GDM1 (cell line): ENCODE measurements around the gene PKNOX2.

Experiments
- DNase-seq: peaks from one replicate; lab custom pipeline; 2025; lab: John Stamatoyannopoulos, UW

PKNOX2 gene

GRCh38 chr11:125445731-125446130 lies 281.2 kb downstream of the PKNOX2 start:
- DNase-seq: no peak

- no peak for DNase-seq
Measured at GRCh38 chr11:125446279-125446678, 281.7 kb downstream of the PKNOX2 start.

GRCh38 chr11:125447721-125448120 lies 283.2 kb downstream of the PKNOX2 start:
- DNase-seq: no peak

- no peak for DNase-seq
Measured at GRCh38 chr11:125448136-125448535, 283.6 kb downstream of the PKNOX2 start.

GRCh38 chr11:125449565-125449964 lies 285.0 kb downstream of the PKNOX2 start:
- no peak for DNase-seq

GRCh38 chr11:125451400-125452124 lies 287.0 kb downstream of the PKNOX2 start:
- DNase-seq: no peak

- DNase-seq: no peak
Measured at GRCh38 chr11:125452125-125452470, 287.5 kb downstream of the PKNOX2 start.

GRCh38 chr11:125454047-125454446 lies 289.5 kb downstream of the PKNOX2 start:
- no peak for DNase-seq

- no peak for DNase-seq
Measured at GRCh38 chr11:125455851-125456250, 291.3 kb downstream of the PKNOX2 start.

- DNase-seq: no peak
Measured at GRCh38 chr11:125457814-125458343, 293.3 kb downstream of the PKNOX2 start.

GRCh38 chr11:125460275-125460674 lies 295.7 kb downstream of the PKNOX2 start:
- DNase-seq: no peak

- DNase-seq: no peak
Measured at GRCh38 chr11:125463590-125464269, 299.2 kb downstream of the PKNOX2 start.

- DNase-seq: no peak
Measured at GRCh38 chr11:125464270-125464662, 299.7 kb downstream of the PKNOX2 start.

GRCh38 chr11:125464666-125465065 lies 300.1 kb downstream of the PKNOX2 start:
- no peak for DNase-seq

- no peak for DNase-seq
Measured at GRCh38 chr11:125465255-125465654, 300.7 kb downstream of the PKNOX2 start.

- no peak for DNase-seq
Measured at GRCh38 chr11:125465701-125466100, 301.1 kb downstream of the PKNOX2 start.

GRCh38 chr11:125468025-125468424 lies 303.5 kb downstream of the PKNOX2 start:
- no peak for DNase-seq

GRCh38 chr11:125468852-125469251 lies 304.3 kb downstream of the PKNOX2 start:
- no peak for DNase-seq

- no peak for DNase-seq
Measured at GRCh38 chr11:125470355-125470754, 305.8 kb downstream of the PKNOX2 start.

GRCh38 chr11:125476721-125477120 lies 312.2 kb downstream of the PKNOX2 start:
- DNase-seq: no peak

GRCh38 chr11:125479137-125479536 lies 314.6 kb downstream of the PKNOX2 start:
- DNase-seq: no peak

GRCh38 chr11:125481531-125481930 lies 317.0 kb downstream of the PKNOX2 start:
- DNase-seq: no peak
